Activated naive CD8-positive, alpha-beta T cell treated with anti-CD3 and anti-CD28 coated beads, Interleukin-2, amount 10 ng/mL, durations not matched to agents 7 days and 5 days (primary cell): ENCODE results near the gene ACAD9. TPM values are rescaled to one million over a fixed set of nuclear protein-coding genes. Genes with fewer than 3 reads are reported as not detected.
"Not testable (repeated sequence)": the region's sequence is repeated elsewhere in the genome, so short reads cannot be mapped to it uniquely, and the experiment has no call there.

Source experiments
- ATAC-seq: fragments of 150-1000 bp; cut with Tn5 transposase; one replicate; pipeline ENCODE4 v1.10.0; 2021; ENCODE audit warnings: low read depth, moderate library complexity
- POLR2A ChIA-PET: fragments of 350-600 bp; sonication (Branson Sonifier 250); formaldehyde crosslinking; loops from one replicate; lab custom pipeline; 2021; ENCODE audit warnings: antibody characterized with exemption; lab: Charles Lee
- DNase-seq: peaks from one replicate; pipeline ENCODE4 v3.0.0; 2021
- H3K27ac Mint-ChIP-seq: one replicate; pipeline ENCODE4 v1.8.0; 2022; ENCODE audit warnings: mild to moderate bottlenecking, mixed read lengths
- H3K27me3 Mint-ChIP-seq: one replicate; pipeline ENCODE4 v1.8.0; 2022; ENCODE audit warnings: mild to moderate bottlenecking, moderate library complexity, mixed read lengths
- H3K36me3 Mint-ChIP-seq: one replicate; pipeline ENCODE4 v1.8.0; 2021; ENCODE audit warnings: mild to moderate bottlenecking, mixed read lengths
- H3K4me1 Mint-ChIP-seq: one replicate; pipeline ENCODE4 v1.8.0; 2021; ENCODE audit warnings: mixed read lengths
- H3K4me3 Mint-ChIP-seq: one replicate; pipeline ENCODE4 v1.8.0; 2022; ENCODE audit warnings: mild to moderate bottlenecking, moderate library complexity, mixed read lengths
- H3K9me3 Mint-ChIP-seq: one replicate; pipeline ENCODE4 v1.8.0; 2021; ENCODE audit warnings: mixed read lengths
- total RNA-seq, 2 experiments: library from RNA; stranded (reverse); gene quantifications; one replicate each; pipeline ENCODE4 v1.2.3, GENCODE V29; 2021

The ACAD9 gene
- total RNA-seq, 2 experiments from 2014 or later, result 55.9 to 63.5 TPM

- no peak overlapping the region for H3K4me3 Mint-ChIP-seq
- POLR2A ChIA-PET, result interaction anchor here (1.0 kb wide), 1 partner anchor 8 kb away, joined by 3 read pairs; no protein-coding TSS in a partner anchor
- peaks cover 44% of the 10 kb centered on the region for H3K36me3 Mint-ChIP-seq
- H3K27ac Mint-ChIP-seq, result no peak overlapping the region
- H3K4me1 Mint-ChIP-seq, result peaks cover 1% of the 10 kb centered on the region
- no peaks in the 10 kb centered on the region for H3K27me3 Mint-ChIP-seq
- DNase-seq (peak; percentile 8), ATAC-seq (no peak)
- no peaks in the 10 kb centered on the region for H3K9me3 Mint-ChIP-seq
Observed at GRCh38 chr3:128914966-128915645, 35.7 kb downstream of the ACAD9 start.

GRCh38 chr3:128917291-128917690 lies 37.9 kb downstream of the ACAD9 start:
- POLR2A ChIA-PET, result no interaction called here
- Mint-ChIP-seq H3K27me3 (no peaks in the 10 kb centered on the region), H3K4me1 (peaks cover 5% of the 10 kb centered on the region), H3K4me3 (no peak overlapping the region), H3K36me3 (peaks cover 56% of the 10 kb centered on the region), H3K9me3 (peaks cover 2% of the 10 kb centered on the region), H3K27ac (no peak overlapping the region)
- DNase-seq (no peak), ATAC-seq (no peak)

GRCh38 chr3:128919988-128920387 lies 40.6 kb downstream of the ACAD9 start:
- Mint-ChIP-seq H3K4me3 (no peak overlapping the region), H3K4me1 (peaks cover 22% of the 10 kb centered on the region), H3K9me3 (peaks cover 5% of the 10 kb centered on the region), H3K27me3 (no peaks in the 10 kb centered on the region), H3K36me3 (peaks cover 56% of the 10 kb centered on the region), H3K27ac (no peak overlapping the region)
- ATAC-seq, result no peak
- DNase-seq, result no peak
- POLR2A ChIA-PET, result no interaction called here

- POLR2A ChIA-PET, result interaction anchor here (0.5 to 2.8 kb wide), 8 partner anchors 8 to 306 kb away, joined by 3 to 36 read pairs (median 3); partner anchors contain the start of gene ACAD9
Observed at GRCh38 chr3:128922804-128923459, 43.5 kb downstream of the ACAD9 start.

GRCh38 chr3:128923576-128923975 lies 44.2 kb downstream of the ACAD9 start:
- Mint-ChIP-seq H3K4me1 (peaks cover 22% of the 10 kb centered on the region), H3K27me3 (no peaks in the 10 kb centered on the region), H3K4me3 (peak overlapping the region; percentile 75), H3K9me3 (peaks cover 16% of the 10 kb centered on the region), H3K27ac (peak overlapping the region; percentile 87), H3K36me3 (peaks cover 35% of the 10 kb centered on the region)
- ATAC-seq (peak; percentile 45), DNase-seq (peak; percentile 2)
- POLR2A ChIA-PET, result interaction anchor here (0.5 to 2.8 kb wide), 8 partner anchors 9 to 306 kb away, joined by 3 to 36 read pairs (median 3); partner anchors contain the start of gene ACAD9

More at GRCh38 chr3:128922804-128923459, 43.5 kb downstream of the ACAD9 start:
- peak; percentile 61 for DNase-seq
- Mint-ChIP-seq H3K4me1 (peaks cover 22% of the 10 kb centered on the region), H3K4me3 (peak overlapping the region; percentile 75), H3K36me3 (peaks cover 41% of the 10 kb centered on the region), H3K9me3 (peaks cover 15% of the 10 kb centered on the region), H3K27ac (peak overlapping the region; percentile 87), H3K27me3 (no peaks in the 10 kb centered on the region)
- ATAC-seq, result peak; percentile 85

GRCh38 chr3:128923986-128924385 lies 44.6 kb downstream of the ACAD9 start:
- Mint-ChIP-seq H3K27ac (peak overlapping the region; percentile 87), H3K4me1 (peaks cover 22% of the 10 kb centered on the region), H3K36me3 (peaks cover 33% of the 10 kb centered on the region), H3K4me3 (peak overlapping the region; percentile 75), H3K9me3 (peaks cover 16% of the 10 kb centered on the region)
- not testable (repeated sequence) for H3K27me3 Mint-ChIP-seq, ATAC-seq
- DNase-seq, result peak; percentile 9
- POLR2A ChIA-PET, result interaction anchor here (1.1 to 2.8 kb wide), 5 partner anchors 13 to 307 kb away, joined by 3 to 36 read pairs (median 3); partner anchors contain the start of gene ACAD9

GRCh38 chr3:128929364-128929763 lies 49.9 kb downstream of the ACAD9 start:
- H3K4me1 Mint-ChIP-seq, result no peaks in the 10 kb centered on the region
- ATAC-seq, result no peak
- H3K27ac Mint-ChIP-seq, result no peak overlapping the region
- no peak for DNase-seq
- H3K9me3 Mint-ChIP-seq, result peaks cover 16% of the 10 kb centered on the region
- H3K4me3 Mint-ChIP-seq, result no peak overlapping the region
- POLR2A ChIA-PET, result no interaction called here
- H3K36me3 Mint-ChIP-seq, result peaks cover 9% of the 10 kb centered on the region
- H3K27me3 Mint-ChIP-seq, result peaks cover 5% of the 10 kb centered on the region

- Mint-ChIP-seq H3K4me3 (no peak overlapping the region), H3K9me3 (peaks cover 9% of the 10 kb centered on the region), H3K4me1 (no peaks in the 10 kb centered on the region), H3K36me3 (no peaks in the 10 kb centered on the region), H3K27ac (no peak overlapping the region), H3K27me3 (peaks cover 5% of the 10 kb centered on the region)
- POLR2A ChIA-PET, result no interaction called here
- DNase-seq (no peak), ATAC-seq (no peak)
Observed at GRCh38 chr3:128931046-128931445, 51.6 kb downstream of the ACAD9 start.

GRCh38 chr3:128932516-128933212 lies 53.2 kb downstream of the ACAD9 start:
- no peak overlapping the region for H3K27ac Mint-ChIP-seq

GRCh38 chr3:128933213-128933921 lies 53.9 kb downstream of the ACAD9 start:
- Mint-ChIP-seq H3K4me3 (no peak overlapping the region), H3K27ac (no peak overlapping the region), H3K4me1 (no peaks in the 10 kb centered on the region)

More at GRCh38 chr3:128932516-128933212, 53.2 kb downstream of the ACAD9 start:
- Mint-ChIP-seq H3K4me1 (no peaks in the 10 kb centered on the region), H3K27me3 (peaks cover 8% of the 10 kb centered on the region), H3K9me3 (peaks cover 3% of the 10 kb centered on the region), H3K36me3 (no peaks in the 10 kb centered on the region), H3K4me3 (no peak overlapping the region)
- no peak for DNase-seq
- POLR2A ChIA-PET, result no interaction called here
- ATAC-seq, result no peak

GRCh38 chr3:128933922-128934253 lies 54.5 kb downstream of the ACAD9 start:
- H3K27me3 Mint-ChIP-seq, result peaks cover 8% of the 10 kb centered on the region
- no peak overlapping the region for H3K27ac Mint-ChIP-seq

More at GRCh38 chr3:128933213-128933921, 53.9 kb downstream of the ACAD9 start:
- H3K27me3 Mint-ChIP-seq, result peaks cover 8% of the 10 kb centered on the region
- ATAC-seq (no peak), DNase-seq (no peak)
- POLR2A ChIA-PET, result no interaction called here
- peaks cover 1% of the 10 kb centered on the region for H3K9me3 Mint-ChIP-seq
- H3K36me3 Mint-ChIP-seq, result no peaks in the 10 kb centered on the region

GRCh38 chr3:128935922-128936321 lies 56.5 kb downstream of the ACAD9 start:
- H3K27me3 Mint-ChIP-seq, result peaks cover 15% of the 10 kb centered on the region
- H3K4me1 Mint-ChIP-seq, result no peaks in the 10 kb centered on the region
- ATAC-seq (no peak), DNase-seq (no peak)
- no peak overlapping the region for H3K27ac Mint-ChIP-seq
- no peak overlapping the region for H3K4me3 Mint-ChIP-seq
- POLR2A ChIA-PET, result interaction anchor here (1.2 kb wide), 1 partner anchor 10 kb away, joined by 3 read pairs; no protein-coding TSS in a partner anchor
- no peaks in the 10 kb centered on the region for H3K36me3 Mint-ChIP-seq
- H3K9me3 Mint-ChIP-seq, result no peaks in the 10 kb centered on the region

More at GRCh38 chr3:128933922-128934253, 54.5 kb downstream of the ACAD9 start:
- Mint-ChIP-seq H3K9me3 (peaks cover 1% of the 10 kb centered on the region), H3K4me3 (no peak overlapping the region), H3K36me3 (no peaks in the 10 kb centered on the region), H3K4me1 (no peaks in the 10 kb centered on the region)
- no peak for DNase-seq
- POLR2A ChIA-PET, result no interaction called here
- ATAC-seq, result no peak

GRCh38 chr3:128936341-128936740 lies 56.9 kb downstream of the ACAD9 start:
- no peaks in the 10 kb centered on the region for H3K4me1 Mint-ChIP-seq
- DNase-seq, result no peak

More at GRCh38 chr3:128936341-128936740, 56.9 kb downstream of the ACAD9 start:
- no peaks in the 10 kb centered on the region for H3K9me3 Mint-ChIP-seq
- H3K27me3 Mint-ChIP-seq, result peaks cover 15% of the 10 kb centered on the region
- H3K36me3 Mint-ChIP-seq, result no peaks in the 10 kb centered on the region
- no peak overlapping the region for H3K27ac Mint-ChIP-seq
- no peak overlapping the region for H3K4me3 Mint-ChIP-seq
- POLR2A ChIA-PET, result no interaction called here
- no peak for ATAC-seq
